Measurements from ENCODE around the gene AKR7A2.

AKR7A2 gene

DNA sequence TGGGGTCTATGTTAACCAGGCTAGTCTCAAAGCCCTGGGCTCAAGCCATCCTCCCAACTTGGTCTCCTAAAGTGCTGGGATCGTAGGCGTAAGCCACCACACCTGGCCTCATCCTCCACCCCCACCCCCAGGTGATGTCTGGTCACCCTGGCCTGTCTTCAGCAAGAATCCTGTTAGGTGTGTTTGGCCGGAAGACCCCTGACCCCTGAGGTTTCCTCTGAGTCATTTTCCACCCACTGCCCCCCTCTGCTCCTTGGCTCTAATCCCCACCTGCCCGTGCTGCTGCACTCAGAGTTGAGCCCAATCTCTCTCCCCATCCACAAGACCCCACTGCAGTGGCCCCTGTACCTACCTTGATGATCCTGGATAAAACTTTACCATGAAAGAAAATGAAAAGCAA is 25.3 kb upstream of the AKR7A2 start:
- TF ChIP-seq, protein P1, sequence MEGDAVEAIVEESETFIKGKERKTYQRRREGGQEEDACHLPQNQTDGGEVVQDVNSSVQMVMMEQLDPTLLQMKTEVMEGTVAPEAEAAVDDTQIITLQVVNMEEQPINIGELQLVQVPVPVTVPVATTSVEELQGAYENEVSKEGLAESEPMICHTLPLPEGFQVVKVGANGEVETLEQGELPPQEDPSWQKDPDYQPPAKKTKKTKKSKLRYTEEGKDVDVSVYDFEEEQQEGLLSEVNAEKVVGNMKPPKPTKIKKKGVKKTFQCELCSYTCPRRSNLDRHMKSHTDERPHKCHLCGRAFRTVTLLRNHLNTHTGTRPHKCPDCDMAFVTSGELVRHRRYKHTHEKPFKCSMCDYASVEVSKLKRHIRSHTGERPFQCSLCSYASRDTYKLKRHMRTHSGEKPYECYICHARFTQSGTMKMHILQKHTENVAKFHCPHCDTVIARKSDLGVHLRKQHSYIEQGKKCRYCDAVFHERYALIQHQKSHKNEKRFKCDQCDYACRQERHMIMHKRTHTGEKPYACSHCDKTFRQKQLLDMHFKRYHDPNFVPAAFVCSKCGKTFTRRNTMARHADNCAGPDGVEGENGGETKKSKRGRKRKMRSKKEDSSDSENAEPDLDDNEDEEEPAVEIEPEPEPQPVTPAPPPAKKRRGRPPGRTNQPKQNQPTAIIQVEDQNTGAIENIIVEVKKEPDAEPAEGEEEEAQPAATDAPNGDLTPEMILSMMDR (IDR thresholded peaks at IDR 0.05): no peak
- H3K27ac ChIP-seq: no peak overlapping the region
- no peaks in the 10 kb centered on the region for H3K27me3 ChIP-seq (ENCODE audit: control insufficient read depth, insufficient read depth, low read length)
- H3K4me1 ChIP-seq: no peaks in the 10 kb centered on the region
- no peaks in the 10 kb centered on the region for H3K79me2 ChIP-seq
- no peak overlapping the region for H3K4me3 ChIP-seq (ENCODE audit: low read depth, low read length)
- no peaks in the 10 kb centered on the region for H3K36me3 ChIP-seq (ENCODE audit: control insufficient read depth, insufficient read depth, low read length)
- H3K4me2 ChIP-seq (ENCODE audit: low read length): no peak overlapping the region
- no peaks in the 10 kb centered on the region for H3K9me3 ChIP-seq (ENCODE audit: control insufficient read depth, low read length)
- H2AFZ ChIP-seq: no peak overlapping the region
- no peak overlapping the region for H3K9ac ChIP-seq

DNA sequence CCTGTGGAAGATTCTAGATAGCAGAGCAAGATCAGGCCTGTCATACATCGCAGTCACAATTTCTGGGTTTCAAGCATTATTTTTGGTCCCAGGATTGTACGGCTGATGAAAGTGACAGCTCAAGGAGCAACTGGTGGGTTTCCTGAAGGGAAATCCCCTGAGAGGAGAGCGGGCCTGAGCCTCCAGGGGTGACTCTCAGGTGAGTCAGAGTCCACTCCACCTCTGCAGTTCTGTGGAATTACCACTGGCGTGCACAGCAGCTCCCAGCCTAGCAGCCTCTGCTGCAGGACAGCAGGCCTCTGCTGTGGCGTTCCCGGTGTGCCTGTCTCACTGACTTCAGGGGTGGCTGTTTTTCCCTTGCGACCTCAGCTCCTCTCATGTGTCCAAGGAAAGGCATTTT is 24.6 kb upstream of the AKR7A2 start:
- H3K4me1 ChIP-seq: no peaks in the 10 kb centered on the region
- no peak overlapping the region for H2AFZ ChIP-seq
- H3K4me2 ChIP-seq (ENCODE audit: low read length): no peak overlapping the region
- H3K4me3 ChIP-seq (ENCODE audit: low read depth, low read length): no peak overlapping the region
- no peaks in the 10 kb centered on the region for H3K9me3 ChIP-seq (ENCODE audit: control insufficient read depth, low read length)
- H3K36me3 ChIP-seq (ENCODE audit: control insufficient read depth, insufficient read depth, low read length): no peaks in the 10 kb centered on the region
- H3K27ac ChIP-seq: no peak overlapping the region
- H3K27me3 ChIP-seq (ENCODE audit: control insufficient read depth, insufficient read depth, low read length): no peaks in the 10 kb centered on the region
- TF ChIP-seq, protein P1 (IDR thresholded peaks at IDR 0.05): no peak
- no peak overlapping the region for H3K9ac ChIP-seq
- no peaks in the 10 kb centered on the region for H3K79me2 ChIP-seq

DNA sequence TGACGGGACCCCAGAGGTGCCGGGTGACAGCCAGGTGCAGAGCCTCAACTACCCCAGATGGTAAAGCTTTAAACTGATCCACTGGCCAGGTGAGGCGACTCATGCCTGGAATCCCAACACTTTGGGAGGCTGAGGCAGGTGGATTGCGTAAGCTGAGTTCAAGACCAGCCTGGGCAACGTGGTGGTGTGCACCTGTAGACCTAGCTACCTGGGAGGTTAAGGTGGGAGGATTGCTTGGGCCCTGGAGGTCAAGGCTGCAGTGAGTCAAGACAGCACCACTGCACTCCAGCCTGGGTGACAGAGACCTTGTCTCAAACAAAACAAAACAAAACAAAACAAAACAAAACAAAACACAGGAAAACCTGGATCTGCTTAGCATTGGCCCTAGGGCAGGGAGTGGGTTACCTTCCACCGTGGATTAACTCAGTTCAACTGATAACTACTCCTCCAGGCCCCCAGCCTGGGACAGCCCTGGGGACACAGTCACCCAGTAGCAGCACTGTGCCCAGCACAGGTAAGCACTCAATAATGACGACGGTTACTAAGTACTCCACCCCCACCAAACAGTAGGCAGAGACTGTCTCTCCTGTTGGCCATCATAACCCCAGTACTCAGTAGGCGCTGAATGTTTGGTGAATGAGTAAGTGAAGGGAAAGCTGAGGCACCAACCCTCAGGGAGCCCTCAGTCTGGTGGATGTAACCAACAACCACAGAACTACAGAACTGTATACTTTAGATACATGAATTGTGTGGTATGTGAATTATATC is 21.8 kb upstream of the AKR7A2 start:
- Histone ChIP-seq H3K36me3 (ENCODE audit: control insufficient read depth, insufficient read depth, low read length) (no peaks in the 10 kb centered on the region), H3K4me1 (no peaks in the 10 kb centered on the region), H3K4me3 (ENCODE audit: low read depth, low read length) (no peak overlapping the region), H3K4me2 (ENCODE audit: low read length) (no peak overlapping the region), H3K27ac (no peak overlapping the region), H3K9me3 (ENCODE audit: control insufficient read depth, low read length) (no peaks in the 10 kb centered on the region), H3K9ac (no peak overlapping the region), H2AFZ (no peak overlapping the region), H3K79me2 (no peaks in the 10 kb centered on the region), H3K27me3 (ENCODE audit: control insufficient read depth, insufficient read depth, low read length) (no peaks in the 10 kb centered on the region)
- TF ChIP-seq, protein P1 (IDR thresholded peaks at IDR 0.05): no peak

DNA sequence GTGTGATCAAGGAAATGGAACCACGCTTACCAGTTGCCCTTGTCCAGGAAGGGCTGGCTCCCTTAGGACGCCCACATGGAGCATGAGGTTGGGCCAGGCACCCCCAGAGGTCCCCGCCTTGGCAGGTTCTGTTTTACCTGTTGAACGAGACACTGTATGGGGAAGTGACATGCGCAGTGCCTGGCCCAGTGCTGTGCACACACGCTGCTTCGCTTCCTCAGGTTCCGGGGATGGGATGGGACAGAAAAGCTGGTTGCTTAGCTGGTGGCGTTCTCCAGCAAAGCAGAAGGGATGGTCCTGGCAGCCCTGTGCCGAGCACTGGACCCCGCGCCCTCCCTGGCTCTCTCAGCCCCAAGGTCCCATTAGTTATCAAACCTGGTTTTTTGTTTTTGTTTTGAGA is 20.9 kb upstream of the AKR7A2 start:
- H3K36me3 ChIP-seq (ENCODE audit: control insufficient read depth, insufficient read depth, low read length): no peaks in the 10 kb centered on the region

More for the DNA sequence above, 20.9 kb upstream of the AKR7A2 start:
- H3K4me1 ChIP-seq: no peaks in the 10 kb centered on the region
- H3K27ac ChIP-seq: no peak overlapping the region
- no peak overlapping the region for H3K9ac ChIP-seq
- no peaks in the 10 kb centered on the region for H3K27me3 ChIP-seq (ENCODE audit: control insufficient read depth, insufficient read depth, low read length)
- TF ChIP-seq, protein P1 (IDR thresholded peaks at IDR 0.05): no peak
- no peak overlapping the region for H3K4me3 ChIP-seq (ENCODE audit: low read depth, low read length)
- H3K9me3 ChIP-seq (ENCODE audit: control insufficient read depth, low read length): no peaks in the 10 kb centered on the region
- no peaks in the 10 kb centered on the region for H3K79me2 ChIP-seq
- H3K4me2 ChIP-seq (ENCODE audit: low read length): no peak overlapping the region
- H2AFZ ChIP-seq: no peak overlapping the region
